T follicular helper cell (primary cell): ENCODE measurements around the gene WDR38.

Source experiments
- DNase-seq: peaks from one replicate; pipeline ENCODE4 v3.0.0-alpha.2; 2020; ENCODE audit warnings: low read depth

The WDR38 gene

DNA sequence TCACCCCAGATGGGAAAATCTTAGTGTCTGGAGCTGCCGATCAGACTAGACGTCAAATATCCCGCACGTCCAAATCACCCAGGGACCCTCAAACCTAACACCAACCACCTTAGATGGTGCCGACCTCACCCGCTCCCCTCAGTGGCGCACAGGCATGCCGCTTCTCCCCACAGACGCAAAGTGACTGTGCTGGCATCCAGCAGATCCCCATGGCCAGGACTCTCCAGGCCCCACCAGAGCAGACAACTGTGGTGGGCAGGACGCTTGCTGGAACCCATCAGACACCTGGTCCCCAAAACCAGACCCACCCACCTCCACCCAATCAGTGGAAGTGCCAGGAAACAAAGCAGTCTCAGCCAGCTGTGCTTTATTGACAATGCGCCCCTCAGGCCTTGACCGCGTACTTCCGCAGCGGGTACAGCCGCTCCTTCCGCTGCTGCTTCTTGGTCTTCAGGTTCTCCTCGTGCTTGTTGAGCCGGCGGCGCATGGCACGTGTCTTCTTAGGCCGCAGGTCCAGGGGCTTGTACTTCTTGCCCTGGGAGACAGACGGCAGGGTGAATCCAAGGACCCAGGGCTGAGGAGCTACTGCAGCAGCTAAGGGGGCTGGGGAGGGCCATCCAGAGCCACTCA is 4.4 kb downstream of the WDR38 start:
- no peak for DNase-seq

DNA sequence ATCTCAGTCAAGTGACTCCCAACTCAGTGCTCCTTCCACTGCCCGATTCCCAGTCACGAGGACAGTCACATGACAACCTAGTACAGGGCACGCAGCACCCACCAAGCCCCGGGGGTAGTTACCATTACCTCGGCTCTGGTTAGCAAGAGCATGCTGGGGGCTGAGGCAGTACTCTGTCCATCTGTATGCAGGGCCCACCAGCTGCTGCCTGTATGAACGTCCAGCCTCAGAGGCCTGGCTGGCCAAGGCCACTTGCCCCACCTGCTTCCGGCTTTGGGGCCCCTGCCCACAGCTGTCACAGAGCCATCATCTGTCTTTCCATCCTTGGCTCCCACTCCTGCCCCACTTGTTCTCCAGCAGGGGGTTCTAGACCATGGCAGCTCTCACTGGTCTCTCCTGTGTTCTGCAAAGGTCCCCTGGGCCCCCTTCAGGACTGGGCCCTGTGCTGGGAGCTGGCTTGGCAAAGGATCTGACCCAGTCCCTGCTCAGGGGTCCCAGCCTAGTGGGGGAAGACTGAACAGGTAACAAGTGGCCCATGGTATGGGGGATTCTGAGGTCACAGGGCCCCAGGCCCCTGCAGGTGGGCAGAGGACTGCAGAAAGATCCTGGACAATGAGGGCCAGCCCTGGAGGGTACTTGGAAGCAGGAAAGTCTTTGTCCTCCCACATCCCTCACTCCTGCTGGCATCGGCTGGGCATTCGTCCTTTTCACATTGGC is 5.2 kb downstream of the WDR38 start:
- no peak for DNase-seq

GRCh38 chr9:124859803-124860581 is 6.7 kb downstream of the WDR38 start:
- no peak for DNase-seq

- DNase-seq: no peak
Measured at GRCh38 chr9:124860582-124861341, 7.5 kb downstream of the WDR38 start.

DNA sequence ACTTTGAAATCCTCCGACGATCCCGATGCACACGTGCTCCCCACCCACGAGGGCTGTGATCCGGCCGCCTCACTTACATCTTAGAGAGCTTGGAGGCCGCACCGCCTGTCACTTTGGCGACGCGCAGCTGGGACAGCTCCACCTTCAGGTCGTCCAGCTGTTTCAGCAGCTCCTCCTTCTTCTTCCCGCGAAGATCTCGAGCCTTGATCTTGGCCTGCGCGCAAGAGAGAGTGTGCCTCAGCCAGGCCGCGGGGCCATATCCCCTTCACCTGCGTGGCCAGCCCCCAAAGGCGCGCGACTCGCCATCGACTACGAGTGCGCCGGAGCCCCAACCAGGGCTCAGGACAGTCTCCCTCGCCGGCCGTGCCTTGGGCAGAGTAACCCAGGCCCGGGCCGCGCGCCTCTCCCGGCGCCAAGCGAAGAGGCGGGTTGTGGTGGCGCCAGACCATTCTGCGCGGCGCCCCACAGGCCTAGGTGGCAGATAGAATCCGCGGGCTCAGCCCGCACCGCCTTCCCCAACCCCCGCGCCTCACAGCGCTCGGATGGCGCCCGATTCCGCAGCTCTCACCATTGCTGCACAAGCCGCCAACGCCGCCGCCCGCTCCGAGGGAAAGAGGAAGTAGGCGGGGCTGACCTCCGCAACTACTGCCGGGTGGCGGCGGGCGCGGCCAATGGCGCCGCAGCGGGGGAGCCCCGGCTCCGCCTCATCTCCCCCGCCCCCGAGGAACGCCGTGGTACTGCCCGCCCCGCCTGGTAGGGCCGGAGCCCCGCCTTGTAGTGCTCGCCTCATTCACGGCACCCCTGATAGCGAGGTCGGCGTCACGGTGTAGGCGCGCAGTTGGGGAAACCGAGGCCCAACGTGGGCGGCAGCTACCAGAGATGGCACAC is 8.3 kb downstream of the WDR38 start, which contains the start of the genes ARPC5L and RPL35:
Gene ARPC5L (plus strand): TSS at position 789 of the 888 bp plus-strand sequence. CDS start 7,161 bp downstream, outside the sequence.
Gene RPL35 (minus strand): TSS at position 616 of the 888 bp plus-strand sequence. CDS start 45 bp downstream, at position 571.
- peak; percentile 94 for DNase-seq

DNA sequence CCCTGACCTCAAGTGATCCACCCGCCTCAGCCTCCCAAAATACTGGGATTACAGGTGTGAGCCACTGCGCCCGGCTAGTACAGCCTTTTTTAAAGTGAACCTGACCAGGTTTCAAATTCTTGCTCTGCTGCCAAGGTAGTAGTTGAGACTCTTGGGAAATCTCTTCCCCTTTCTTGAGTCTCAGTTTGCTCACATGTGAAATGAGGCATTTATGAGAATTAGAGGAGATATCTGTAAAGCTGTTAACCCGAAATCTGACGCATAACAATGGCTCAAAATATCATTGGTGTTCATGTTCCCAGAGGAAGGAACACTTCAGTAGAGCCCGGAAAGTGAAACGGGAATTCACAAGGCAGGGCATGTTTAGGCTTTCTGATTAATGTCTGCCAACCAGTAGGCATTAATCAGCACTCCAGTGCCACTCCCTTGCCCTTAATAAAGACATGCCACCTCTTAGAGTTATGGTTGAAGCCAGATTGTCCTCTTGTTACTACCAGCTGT is 10.2 kb downstream of the WDR38 start:
- DNase-seq: no peak

DNA sequence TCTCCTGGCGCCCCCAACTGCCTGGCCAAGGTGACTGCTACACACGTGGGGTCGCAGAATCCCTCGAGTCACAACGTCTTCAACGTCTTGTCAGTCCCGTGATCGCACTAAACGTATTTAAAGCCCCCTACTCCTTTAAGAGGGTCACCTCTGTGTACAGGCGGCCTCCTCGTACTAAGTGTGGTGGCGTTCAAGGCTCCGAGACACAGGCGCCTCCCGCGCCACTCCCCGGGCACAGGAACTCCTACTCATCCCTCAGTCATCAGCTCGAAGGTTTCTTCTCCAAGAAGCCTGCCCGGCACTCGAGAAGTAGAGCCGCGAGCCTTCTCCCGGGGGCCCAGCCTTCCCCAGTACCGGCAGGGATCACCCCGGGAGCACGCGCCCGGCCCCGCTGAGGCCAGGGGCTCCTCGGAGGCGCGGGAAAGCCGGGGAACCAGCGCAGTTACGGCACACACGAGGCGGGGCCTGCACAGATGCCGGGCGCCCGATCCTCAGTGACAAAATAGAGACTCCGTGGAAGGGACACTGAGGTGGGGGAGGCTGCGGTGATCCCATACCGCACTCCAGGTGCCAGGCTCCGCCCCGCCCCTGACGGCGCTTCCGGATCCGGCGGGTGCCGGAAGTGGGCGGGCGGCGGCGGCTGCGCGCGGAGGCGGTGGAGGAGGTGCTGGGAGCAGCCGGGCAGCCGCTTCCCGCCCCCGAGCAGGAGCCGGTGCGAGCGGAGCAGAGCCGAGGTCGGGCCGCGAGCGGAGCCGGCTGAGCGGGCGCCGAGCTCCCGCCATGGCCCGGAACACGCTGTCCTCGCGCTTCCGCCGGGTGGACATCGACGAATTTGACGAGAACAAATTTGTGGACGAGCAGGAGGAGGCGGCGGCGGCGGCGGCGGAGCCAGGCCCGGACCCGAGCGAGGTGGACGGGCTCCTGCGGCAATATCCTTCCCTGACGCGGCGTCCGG is 15.5 kb downstream of the WDR38 start:
- peak; percentile 87 for DNase-seq

DNA sequence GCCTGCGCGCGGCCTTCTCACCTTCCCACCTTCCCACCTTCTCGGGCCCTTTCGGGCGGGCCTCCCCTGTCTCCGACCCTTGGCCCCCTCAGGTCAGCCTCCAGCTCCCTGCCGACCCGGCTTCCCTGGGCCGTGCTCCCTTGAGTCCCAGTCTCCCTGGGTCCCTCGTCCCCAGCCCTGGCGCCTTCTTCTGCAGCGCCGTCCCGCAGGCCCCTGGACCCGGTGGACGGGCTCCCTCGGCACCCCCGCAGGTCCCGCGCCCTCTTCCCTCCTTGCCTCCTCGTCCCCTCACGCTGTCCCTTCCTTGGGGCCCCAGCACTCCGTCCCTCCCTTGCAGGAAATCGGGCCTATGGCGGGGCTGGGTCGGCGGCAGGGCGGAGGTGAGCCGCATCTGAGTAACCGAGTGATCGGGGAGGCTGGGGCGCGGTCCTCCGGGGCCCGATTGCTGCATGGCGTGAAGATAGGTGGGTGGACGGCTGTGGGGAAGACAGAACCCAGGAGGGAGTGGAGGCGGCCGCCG is 16.3 kb downstream of the WDR38 start:
- no peak for DNase-seq

DNA sequence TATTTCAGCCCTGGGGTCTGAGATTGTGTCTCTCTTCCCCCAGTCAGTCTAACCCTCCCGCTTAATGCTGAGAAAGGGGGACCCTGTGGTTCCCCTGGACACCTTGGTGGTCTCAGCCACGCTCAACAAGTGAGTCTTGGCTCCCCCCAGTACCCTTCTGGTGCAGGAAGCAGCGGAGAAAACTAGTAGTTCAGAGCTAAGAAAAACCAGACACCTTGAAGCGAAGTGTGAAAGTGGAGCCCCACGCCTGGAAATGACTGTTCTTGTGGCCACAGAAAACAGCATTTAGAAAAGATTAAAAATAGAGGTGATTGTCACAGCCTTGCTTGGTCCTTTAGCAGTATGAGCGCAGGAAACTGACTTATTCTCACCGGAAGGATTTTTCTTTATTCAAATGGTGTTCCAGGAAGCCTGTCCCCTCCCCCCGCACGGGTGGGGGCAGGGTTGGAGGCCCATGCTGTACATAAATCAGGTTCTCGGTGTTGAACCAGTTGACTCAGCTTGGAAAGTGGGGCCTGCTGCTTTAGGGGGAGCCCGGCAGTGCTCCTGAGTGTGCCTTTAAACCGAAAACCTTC is 16.8 kb downstream of the WDR38 start:
- peak; percentile 58 for DNase-seq

GRCh38 chr9:124870723-124871122 is 17.5 kb downstream of the WDR38 start:
- DNase-seq: no peak

- DNase-seq: no peak
Measured at GRCh38 chr9:124871156-124871561, 17.9 kb downstream of the WDR38 start.

- no peak for DNase-seq
Measured at GRCh38 chr9:124873664-124874063, 20.4 kb downstream of the WDR38 start.

- DNase-seq: no peak
Measured at GRCh38 chr9:124875501-124875900, 22.2 kb downstream of the WDR38 start.

GRCh38 chr9:124877021-124877782 is 23.9 kb downstream of the WDR38 start:
- DNase-seq: no peak

DNA sequence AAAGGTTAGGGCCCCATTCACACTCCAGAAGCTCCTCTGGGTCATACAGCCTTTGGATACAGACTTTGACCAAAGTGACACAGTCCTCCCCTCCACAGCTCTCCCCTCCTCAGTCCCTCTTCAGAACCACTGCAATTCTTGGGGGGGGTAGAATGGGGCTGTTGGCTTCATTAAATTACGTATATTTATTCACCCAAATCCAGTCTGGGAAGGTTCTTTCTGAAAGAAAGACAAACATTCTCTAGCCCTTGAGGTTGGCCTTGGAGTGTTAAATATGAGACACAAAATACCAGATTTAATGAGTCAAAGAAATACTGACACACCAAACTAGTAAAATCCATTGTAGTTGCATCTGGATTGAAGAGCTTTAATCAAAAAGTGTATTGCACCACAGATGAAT is 24.8 kb downstream of the WDR38 start:
- no peak for DNase-seq

DNA sequence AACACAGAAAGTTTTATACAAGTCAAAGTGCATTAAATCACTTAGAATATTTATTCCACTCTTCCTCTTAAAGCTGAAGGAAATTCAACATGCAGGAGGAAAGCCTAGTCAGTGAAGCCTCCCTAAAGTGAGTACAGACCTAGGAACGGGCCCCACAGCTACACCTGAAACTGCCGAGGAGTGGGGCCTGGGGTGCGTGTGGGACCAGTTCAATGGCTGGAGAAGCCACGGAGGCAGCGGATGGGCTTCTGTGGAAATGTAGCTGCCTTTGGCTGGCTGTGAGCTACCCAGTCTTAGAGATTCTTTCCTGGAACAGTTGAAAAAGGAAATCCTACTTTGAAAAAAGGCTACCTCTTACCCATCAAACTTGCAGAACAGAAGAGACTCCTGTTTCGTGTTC is 25.3 kb downstream of the WDR38 start:
- no peak for DNase-seq

GRCh38 chr9:124879226-124879625 is 26.0 kb downstream of the WDR38 start:
- no peak for DNase-seq

- no peak for DNase-seq
Measured at GRCh38 chr9:124880501-124880900, 27.2 kb downstream of the WDR38 start.
